ENCODE results near the gene DNM3. TPM values are rescaled to one million over a fixed set of nuclear protein-coding genes. Genes with fewer than 3 reads are reported as not detected.

DNM3 gene
- total RNA-seq, 1 donor: 2.0 TPM

GRCh38 chr1:172400722-172401105 is 559.4 kb downstream of the DNM3 start:
- DNase-seq (ENCODE audit: low read depth): peak; percentile 59
- TF ChIP-seq, protein P1, sequence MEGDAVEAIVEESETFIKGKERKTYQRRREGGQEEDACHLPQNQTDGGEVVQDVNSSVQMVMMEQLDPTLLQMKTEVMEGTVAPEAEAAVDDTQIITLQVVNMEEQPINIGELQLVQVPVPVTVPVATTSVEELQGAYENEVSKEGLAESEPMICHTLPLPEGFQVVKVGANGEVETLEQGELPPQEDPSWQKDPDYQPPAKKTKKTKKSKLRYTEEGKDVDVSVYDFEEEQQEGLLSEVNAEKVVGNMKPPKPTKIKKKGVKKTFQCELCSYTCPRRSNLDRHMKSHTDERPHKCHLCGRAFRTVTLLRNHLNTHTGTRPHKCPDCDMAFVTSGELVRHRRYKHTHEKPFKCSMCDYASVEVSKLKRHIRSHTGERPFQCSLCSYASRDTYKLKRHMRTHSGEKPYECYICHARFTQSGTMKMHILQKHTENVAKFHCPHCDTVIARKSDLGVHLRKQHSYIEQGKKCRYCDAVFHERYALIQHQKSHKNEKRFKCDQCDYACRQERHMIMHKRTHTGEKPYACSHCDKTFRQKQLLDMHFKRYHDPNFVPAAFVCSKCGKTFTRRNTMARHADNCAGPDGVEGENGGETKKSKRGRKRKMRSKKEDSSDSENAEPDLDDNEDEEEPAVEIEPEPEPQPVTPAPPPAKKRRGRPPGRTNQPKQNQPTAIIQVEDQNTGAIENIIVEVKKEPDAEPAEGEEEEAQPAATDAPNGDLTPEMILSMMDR (IDR thresholded peaks at IDR 0.05; ENCODE audit: insufficient read depth, low read length): no peak

DNA sequence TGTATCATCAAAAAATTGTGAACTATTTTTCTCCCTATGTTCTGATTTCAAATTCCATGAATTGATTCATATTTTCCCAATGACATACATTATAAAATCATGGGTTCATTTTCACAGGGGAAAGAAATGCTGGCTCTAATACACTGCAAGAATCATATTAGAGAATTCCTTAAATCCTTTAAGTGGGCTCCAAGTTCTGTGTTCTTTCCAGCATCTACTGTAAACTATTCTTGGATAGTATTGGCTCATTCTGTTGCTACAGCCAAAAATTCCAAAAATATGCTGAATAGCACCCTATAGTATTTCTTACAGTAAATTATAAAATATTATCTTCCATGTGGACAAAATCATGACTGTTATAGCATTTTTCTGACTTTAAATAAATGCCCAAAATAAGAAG is 560.2 kb downstream of the DNM3 start:
- TF ChIP-seq, protein P1 (IDR thresholded peaks at IDR 0.05; ENCODE audit: insufficient read depth, low read length): no peak
- no peak overlapping the region for H3K4me3 ChIP-seq (ENCODE audit: low read depth, low read length)
- DNase-seq (ENCODE audit: low read depth): peak; percentile 37

More at GRCh38 chr1:172400722-172401105, 559.4 kb downstream of the DNM3 start:
- no peak overlapping the region for H3K4me3 ChIP-seq (ENCODE audit: low read depth, low read length)

GRCh38 chr1:172401892-172402291 is 560.6 kb downstream of the DNM3 start:
- TF ChIP-seq, protein P1 (IDR thresholded peaks at IDR 0.05; ENCODE audit: insufficient read depth, low read length): peak; percentile 41
- peak; percentile 31 for DNase-seq (ENCODE audit: low read depth)
- H3K4me3 ChIP-seq (ENCODE audit: low read depth, low read length): no peak overlapping the region

GRCh38 chr1:172402878-172403569 is 561.7 kb downstream of the DNM3 start:
- peak; percentile 49 for DNase-seq (ENCODE audit: low read depth)
- TF ChIP-seq, protein P1 (IDR thresholded peaks at IDR 0.05; ENCODE audit: insufficient read depth, low read length): no peak
- no peak overlapping the region for H3K4me3 ChIP-seq (ENCODE audit: low read depth, low read length)

- TF ChIP-seq, protein P1 (IDR thresholded peaks at IDR 0.05; ENCODE audit: insufficient read depth, low read length): no peak
- no peak overlapping the region for H3K4me3 ChIP-seq (ENCODE audit: low read depth, low read length)
- DNase-seq (ENCODE audit: low read depth): no peak
These were observed 562.8 kb downstream of the DNM3 start for GRCh38 chr1:172404121-172404520.

DNA sequence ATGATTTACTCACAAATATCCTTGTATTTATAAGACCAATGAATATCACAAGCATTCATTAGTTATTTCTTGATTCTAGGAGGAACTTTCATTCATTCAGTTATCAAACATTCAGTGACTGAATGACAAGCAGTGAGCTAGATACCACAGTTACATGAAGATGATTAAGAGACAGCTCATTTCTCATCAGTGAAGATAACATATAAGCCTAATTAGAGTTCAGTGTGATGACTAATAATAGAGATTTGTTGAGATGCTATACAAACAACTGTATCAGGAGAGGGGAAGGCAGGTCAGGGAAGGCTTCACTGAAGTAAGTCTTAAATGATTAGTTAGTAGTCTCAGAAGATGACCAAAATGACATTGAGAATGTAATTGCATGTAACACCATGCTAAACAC is 564.6 kb downstream of the DNM3 start:
- TF ChIP-seq, protein P1 (IDR thresholded peaks at IDR 0.05; ENCODE audit: insufficient read depth, low read length): no peak
- DNase-seq (ENCODE audit: low read depth): no peak

GRCh38 chr1:172406968-172407367 is 565.7 kb downstream of the DNM3 start:
- no peak for DNase-seq (ENCODE audit: low read depth)
- TF ChIP-seq, protein P1 (IDR thresholded peaks at IDR 0.05; ENCODE audit: insufficient read depth, low read length): no peak
- H3K4me3 ChIP-seq (ENCODE audit: low read depth, low read length): no peak overlapping the region

More for the DNA sequence above, 564.6 kb downstream of the DNM3 start:
- no peak overlapping the region for H3K4me3 ChIP-seq (ENCODE audit: low read depth, low read length)
